ENCODE measurements around the gene DCAF17.

DNA sequence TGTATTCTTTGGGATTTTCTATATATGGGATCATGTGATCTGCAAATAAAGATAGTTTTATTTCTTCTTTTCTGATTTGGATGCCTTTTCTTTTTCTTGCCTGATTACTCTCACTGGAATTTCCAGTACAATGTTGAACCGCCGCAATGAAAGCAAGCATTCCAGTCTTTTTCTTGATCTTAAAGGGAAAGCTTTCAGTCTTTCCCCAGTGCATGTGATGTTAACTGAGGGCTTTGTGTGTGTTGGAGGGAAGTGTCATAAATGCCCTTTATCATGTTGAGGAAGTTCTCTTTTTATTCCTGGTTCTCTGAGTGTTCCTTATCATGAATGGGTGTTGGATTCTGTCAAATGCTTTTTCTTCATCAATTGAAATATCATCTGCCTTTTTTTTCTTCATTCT lies 71.3 kb downstream of the DCAF17 start:
- TF ChIP-seq REST (IDR thresholded peaks at IDR 0.05) = no peak
- TF ChIP-seq, protein P1, sequence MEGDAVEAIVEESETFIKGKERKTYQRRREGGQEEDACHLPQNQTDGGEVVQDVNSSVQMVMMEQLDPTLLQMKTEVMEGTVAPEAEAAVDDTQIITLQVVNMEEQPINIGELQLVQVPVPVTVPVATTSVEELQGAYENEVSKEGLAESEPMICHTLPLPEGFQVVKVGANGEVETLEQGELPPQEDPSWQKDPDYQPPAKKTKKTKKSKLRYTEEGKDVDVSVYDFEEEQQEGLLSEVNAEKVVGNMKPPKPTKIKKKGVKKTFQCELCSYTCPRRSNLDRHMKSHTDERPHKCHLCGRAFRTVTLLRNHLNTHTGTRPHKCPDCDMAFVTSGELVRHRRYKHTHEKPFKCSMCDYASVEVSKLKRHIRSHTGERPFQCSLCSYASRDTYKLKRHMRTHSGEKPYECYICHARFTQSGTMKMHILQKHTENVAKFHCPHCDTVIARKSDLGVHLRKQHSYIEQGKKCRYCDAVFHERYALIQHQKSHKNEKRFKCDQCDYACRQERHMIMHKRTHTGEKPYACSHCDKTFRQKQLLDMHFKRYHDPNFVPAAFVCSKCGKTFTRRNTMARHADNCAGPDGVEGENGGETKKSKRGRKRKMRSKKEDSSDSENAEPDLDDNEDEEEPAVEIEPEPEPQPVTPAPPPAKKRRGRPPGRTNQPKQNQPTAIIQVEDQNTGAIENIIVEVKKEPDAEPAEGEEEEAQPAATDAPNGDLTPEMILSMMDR (IDR thresholded peaks at IDR 0.05; ENCODE audit: low read depth, low read length, missing input control) = no peak
- no peak for TF ChIP-seq TAF1 (conservative IDR thresholded peaks at IDR 0.05)

Data from liver (tissue), 3 donors.